ENCODE data around the gene C1QL1.

Gene C1QL1

DNA sequence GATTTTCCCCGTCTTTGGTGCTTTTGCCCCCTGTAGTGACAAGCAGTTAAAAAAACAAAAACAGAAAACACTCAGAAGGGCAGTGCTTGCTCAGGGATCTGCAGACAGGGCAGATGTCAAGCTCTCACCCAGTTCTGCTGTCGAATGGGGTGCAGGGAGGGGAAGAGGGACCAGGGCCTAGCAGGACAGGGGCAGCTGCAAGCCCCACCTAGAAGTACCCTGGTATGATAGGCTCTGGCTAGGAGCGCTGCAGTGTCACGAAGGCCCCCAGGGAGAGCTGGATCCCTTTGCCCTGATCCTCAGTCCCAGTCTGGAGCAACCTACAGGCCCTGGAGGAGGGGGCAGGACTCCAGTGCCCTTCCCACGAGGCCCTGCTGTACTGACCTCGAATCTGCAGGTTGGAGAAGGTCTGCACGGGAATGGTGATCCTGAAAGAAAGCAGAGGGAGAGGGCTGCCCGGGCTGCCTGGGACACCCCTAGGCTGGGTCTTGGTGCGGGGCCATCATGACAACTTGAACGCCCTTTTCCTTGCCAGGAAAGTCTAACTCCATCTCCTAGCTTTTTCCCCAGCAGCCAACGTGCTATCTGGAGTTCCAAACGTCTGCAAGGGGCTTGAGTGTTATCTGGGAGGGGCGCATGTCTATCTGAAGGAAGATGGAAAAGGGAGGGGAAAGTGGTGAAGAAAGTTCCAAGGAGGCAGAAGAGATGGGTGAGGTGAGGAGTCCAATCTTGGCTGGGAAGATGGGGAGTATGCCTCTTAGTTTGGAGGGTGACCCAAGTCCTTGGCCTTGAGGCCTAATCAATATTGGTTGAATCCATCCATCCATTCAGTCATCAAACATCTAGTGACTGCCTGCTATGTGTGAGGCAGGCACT lies 57.6 kb downstream of the C1QL1 start:
- TF ChIP-seq FOXP2 (optimal IDR thresholded peaks at IDR 0.05; ENCODE audit: borderline replicate concordance, extremely low read depth, extremely low read length, insufficient read depth) (no peak), TAF1 (IDR thresholded peaks at IDR 0.05; ENCODE audit: borderline replicate concordance, insufficient read depth, low read length) (no peak), POLR2AphosphoS5 (IDR thresholded peaks at IDR 0.05; ENCODE audit: low read depth, low read length) (no peak), SIN3A (IDR thresholded peaks at IDR 0.05; ENCODE audit: borderline replicate concordance, insufficient read depth, low read length) (no peak)
- TF ChIP-seq, protein P1, sequence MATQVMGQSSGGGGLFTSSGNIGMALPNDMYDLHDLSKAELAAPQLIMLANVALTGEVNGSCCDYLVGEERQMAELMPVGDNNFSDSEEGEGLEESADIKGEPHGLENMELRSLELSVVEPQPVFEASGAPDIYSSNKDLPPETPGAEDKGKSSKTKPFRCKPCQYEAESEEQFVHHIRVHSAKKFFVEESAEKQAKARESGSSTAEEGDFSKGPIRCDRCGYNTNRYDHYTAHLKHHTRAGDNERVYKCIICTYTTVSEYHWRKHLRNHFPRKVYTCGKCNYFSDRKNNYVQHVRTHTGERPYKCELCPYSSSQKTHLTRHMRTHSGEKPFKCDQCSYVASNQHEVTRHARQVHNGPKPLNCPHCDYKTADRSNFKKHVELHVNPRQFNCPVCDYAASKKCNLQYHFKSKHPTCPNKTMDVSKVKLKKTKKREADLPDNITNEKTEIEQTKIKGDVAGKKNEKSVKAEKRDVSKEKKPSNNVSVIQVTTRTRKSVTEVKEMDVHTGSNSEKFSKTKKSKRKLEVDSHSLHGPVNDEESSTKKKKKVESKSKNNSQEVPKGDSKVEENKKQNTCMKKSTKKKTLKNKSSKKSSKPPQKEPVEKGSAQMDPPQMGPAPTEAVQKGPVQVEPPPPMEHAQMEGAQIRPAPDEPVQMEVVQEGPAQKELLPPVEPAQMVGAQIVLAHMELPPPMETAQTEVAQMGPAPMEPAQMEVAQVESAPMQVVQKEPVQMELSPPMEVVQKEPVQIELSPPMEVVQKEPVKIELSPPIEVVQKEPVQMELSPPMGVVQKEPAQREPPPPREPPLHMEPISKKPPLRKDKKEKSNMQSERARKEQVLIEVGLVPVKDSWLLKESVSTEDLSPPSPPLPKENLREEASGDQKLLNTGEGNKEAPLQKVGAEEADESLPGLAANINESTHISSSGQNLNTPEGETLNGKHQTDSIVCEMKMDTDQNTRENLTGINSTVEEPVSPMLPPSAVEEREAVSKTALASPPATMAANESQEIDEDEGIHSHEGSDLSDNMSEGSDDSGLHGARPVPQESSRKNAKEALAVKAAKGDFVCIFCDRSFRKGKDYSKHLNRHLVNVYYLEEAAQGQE (IDR thresholded peaks at IDR 0.05; ENCODE audit: insufficient read depth in 1 of 2, low read depth in 2 of 2, low read length in 2 of 2), result no peak

Data from PFSK-1 (cell line).